ENCODE results near the gene NRXN3. TPM values are rescaled to one million over a fixed set of nuclear protein-coding genes. Genes with fewer than 3 reads are reported as not detected.

NRXN3 gene
- total RNA-seq, 1 experiment from 2014 or later: not detected

DNA sequence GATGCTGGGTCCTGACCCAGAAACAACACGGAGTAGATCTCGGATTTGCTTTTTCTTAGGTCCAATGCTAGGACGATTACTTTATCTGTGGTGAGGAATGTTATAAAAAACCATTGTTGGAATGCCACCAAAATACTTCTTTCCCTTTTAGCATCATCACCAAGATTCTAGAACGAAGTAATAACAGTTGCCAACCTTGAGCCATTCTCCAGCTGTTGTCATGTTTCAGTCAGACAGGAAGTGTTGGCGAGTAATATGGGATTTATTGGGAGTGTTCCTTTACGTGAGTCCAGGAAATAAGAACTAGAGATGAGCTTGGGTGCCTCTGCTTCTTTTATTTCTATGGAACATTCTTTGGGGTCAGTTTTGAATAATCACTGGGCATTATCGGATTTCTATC is 1148.2 kb downstream of the NRXN3 start:
- Mint-ChIP-seq H3K36me3 (ENCODE audit: insufficient read depth, unreplicated experiment) (no peaks in the 10 kb centered on the region), H3K27me3 (ENCODE audit: unreplicated experiment) (no peaks in the 10 kb centered on the region), H3K9me3 (ENCODE audit: low read depth, unreplicated experiment) (peaks cover 7% of the 10 kb centered on the region), H3K4me1 (ENCODE audit: low read depth, unreplicated experiment) (no peaks in the 10 kb centered on the region), H3K4me3 (ENCODE audit: low read depth, unreplicated experiment) (no peak overlapping the region), H3K27ac (ENCODE audit: unreplicated experiment) (no peak overlapping the region)
- TF ChIP-seq, protein P1, sequence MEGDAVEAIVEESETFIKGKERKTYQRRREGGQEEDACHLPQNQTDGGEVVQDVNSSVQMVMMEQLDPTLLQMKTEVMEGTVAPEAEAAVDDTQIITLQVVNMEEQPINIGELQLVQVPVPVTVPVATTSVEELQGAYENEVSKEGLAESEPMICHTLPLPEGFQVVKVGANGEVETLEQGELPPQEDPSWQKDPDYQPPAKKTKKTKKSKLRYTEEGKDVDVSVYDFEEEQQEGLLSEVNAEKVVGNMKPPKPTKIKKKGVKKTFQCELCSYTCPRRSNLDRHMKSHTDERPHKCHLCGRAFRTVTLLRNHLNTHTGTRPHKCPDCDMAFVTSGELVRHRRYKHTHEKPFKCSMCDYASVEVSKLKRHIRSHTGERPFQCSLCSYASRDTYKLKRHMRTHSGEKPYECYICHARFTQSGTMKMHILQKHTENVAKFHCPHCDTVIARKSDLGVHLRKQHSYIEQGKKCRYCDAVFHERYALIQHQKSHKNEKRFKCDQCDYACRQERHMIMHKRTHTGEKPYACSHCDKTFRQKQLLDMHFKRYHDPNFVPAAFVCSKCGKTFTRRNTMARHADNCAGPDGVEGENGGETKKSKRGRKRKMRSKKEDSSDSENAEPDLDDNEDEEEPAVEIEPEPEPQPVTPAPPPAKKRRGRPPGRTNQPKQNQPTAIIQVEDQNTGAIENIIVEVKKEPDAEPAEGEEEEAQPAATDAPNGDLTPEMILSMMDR (IDR thresholded peaks at IDR 0.05; ENCODE audit: unreplicated experiment): no peak
- BruUV-seq (replicated peaks): no TSS peak
- intact Hi-C loops (cut with micrococcal nuclease; ENCODE audit: unreplicated experiment): no loop called here
- DNase-seq: no peak
- CTCF ChIA-PET: no interaction called here

DNA sequence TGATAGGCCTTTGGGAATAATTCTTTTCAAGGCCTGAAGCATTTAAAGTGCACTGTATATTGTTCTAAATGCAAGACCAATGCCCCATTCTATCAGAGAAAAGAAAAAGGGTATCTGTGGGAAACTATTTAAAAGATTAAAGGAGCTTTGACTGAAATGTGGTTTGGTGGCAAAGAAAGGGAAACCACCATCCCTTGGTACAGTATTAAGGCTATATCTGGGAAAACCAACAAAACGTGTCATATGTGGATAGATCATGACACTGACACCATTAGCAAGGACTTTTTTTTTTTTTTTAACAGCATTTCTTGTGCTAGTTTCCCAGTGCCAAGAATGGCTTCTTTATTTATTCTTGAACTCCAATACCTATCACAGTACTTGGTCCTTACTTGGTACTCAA is 1150.4 kb downstream of the NRXN3 start:
- CTCF ChIA-PET: no interaction called here
- BruUV-seq (replicated peaks): no TSS peak
- H3K9me3 Mint-ChIP-seq (ENCODE audit: low read depth, unreplicated experiment): peaks cover 7% of the 10 kb centered on the region
- H3K36me3 Mint-ChIP-seq (ENCODE audit: insufficient read depth, unreplicated experiment): no peaks in the 10 kb centered on the region
- TF ChIP-seq, protein P1 (IDR thresholded peaks at IDR 0.05; ENCODE audit: unreplicated experiment): no peak
- H3K27ac Mint-ChIP-seq (ENCODE audit: unreplicated experiment): no peak overlapping the region
- no peaks in the 10 kb centered on the region for H3K27me3 Mint-ChIP-seq (ENCODE audit: unreplicated experiment)
- DNase-seq: no peak
- no peaks in the 10 kb centered on the region for H3K4me1 Mint-ChIP-seq (ENCODE audit: low read depth, unreplicated experiment)
- no peak overlapping the region for H3K4me3 Mint-ChIP-seq (ENCODE audit: low read depth, unreplicated experiment)
- intact Hi-C loops (cut with micrococcal nuclease; ENCODE audit: unreplicated experiment): no loop called here

DNA sequence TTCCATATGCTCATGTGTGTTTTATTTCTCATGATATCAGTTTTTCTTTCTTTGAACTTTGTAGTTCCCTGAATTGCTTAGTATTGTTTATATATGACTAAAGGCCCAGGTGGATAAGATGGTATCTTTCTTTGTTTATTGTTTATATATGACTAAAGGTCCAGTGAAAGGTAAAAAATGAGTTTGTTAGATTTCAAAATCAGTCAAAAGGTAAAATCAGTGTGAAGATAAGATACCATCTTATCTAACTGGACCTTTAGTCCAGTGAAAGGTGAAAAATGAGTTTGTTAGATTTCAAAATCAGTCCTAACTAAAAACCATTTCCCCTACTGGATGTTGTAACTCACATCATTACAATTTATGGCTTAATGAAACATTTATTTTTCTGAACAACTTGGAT is 1150.9 kb downstream of the NRXN3 start:
- TF ChIP-seq, protein P1 (IDR thresholded peaks at IDR 0.05; ENCODE audit: unreplicated experiment): no peak
- no TSS peak for BruUV-seq (replicated peaks)
- H3K4me1 Mint-ChIP-seq (ENCODE audit: low read depth, unreplicated experiment): no peaks in the 10 kb centered on the region
- intact Hi-C loops (cut with micrococcal nuclease; ENCODE audit: unreplicated experiment): no loop called here
- peaks cover 7% of the 10 kb centered on the region for H3K9me3 Mint-ChIP-seq (ENCODE audit: low read depth, unreplicated experiment)
- H3K4me3 Mint-ChIP-seq (ENCODE audit: low read depth, unreplicated experiment): no peak overlapping the region
- DNase-seq: no peak
- H3K36me3 Mint-ChIP-seq (ENCODE audit: insufficient read depth, unreplicated experiment): no peaks in the 10 kb centered on the region
- CTCF ChIA-PET: no interaction called here
- no peaks in the 10 kb centered on the region for H3K27me3 Mint-ChIP-seq (ENCODE audit: unreplicated experiment)
- H3K27ac Mint-ChIP-seq (ENCODE audit: unreplicated experiment): no peak overlapping the region

DNA sequence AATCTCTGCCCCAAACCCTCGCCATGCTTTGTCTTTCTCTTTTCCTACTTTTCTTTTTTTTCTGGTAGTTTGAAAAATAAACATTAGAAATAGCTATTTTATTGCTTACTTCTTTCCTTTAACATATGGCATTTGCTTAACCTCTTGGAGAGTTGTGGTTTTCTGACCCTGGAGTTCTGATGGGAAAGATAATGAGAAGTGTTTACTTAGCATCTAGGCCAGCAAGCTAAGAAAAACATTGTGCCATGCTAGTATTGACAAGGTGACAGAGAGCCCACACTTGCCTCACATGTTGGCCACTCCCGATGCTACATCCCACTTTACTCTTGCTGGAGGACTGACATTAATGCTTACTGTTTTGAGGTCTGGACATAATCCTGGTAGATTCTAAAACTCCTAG is 1154.9 kb downstream of the NRXN3 start:
- BruUV-seq (replicated peaks): no TSS peak
- Mint-ChIP-seq H3K27ac (ENCODE audit: unreplicated experiment) (no peak overlapping the region), H3K9me3 (ENCODE audit: low read depth, unreplicated experiment) (no peaks in the 10 kb centered on the region), H3K4me1 (ENCODE audit: low read depth, unreplicated experiment) (no peaks in the 10 kb centered on the region), H3K27me3 (ENCODE audit: unreplicated experiment) (no peaks in the 10 kb centered on the region), H3K36me3 (ENCODE audit: insufficient read depth, unreplicated experiment) (no peaks in the 10 kb centered on the region), H3K4me3 (ENCODE audit: low read depth, unreplicated experiment) (no peak overlapping the region)
- intact Hi-C loops (cut with micrococcal nuclease; ENCODE audit: unreplicated experiment): no loop called here
- TF ChIP-seq, protein P1 (IDR thresholded peaks at IDR 0.05; ENCODE audit: unreplicated experiment): no peak
- no peak for DNase-seq
- CTCF ChIA-PET: no interaction called here

DNA sequence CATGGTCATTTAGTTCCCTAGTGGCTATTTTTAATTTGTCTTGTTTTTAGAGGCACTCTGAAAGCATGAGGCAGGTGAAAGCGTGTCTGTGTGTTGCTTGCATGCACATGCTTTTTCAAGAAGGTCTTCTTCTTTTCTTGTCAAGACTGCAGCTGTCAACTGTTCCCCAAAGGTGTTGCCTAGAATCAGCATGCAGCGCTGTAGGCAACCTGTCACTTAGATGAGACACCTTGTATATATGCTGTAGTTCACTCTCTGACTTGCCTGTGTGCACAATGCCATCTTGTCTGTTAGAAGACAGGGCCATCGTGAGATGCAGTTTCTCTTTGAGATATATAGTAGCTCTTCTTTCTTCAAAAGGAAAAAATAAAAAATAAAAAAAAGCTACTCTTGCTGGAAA is 1155.4 kb downstream of the NRXN3 start:
- Mint-ChIP-seq H3K27ac (ENCODE audit: unreplicated experiment) (no peak overlapping the region), H3K9me3 (ENCODE audit: low read depth, unreplicated experiment) (no peaks in the 10 kb centered on the region), H3K27me3 (ENCODE audit: unreplicated experiment) (no peaks in the 10 kb centered on the region), H3K4me1 (ENCODE audit: low read depth, unreplicated experiment) (no peaks in the 10 kb centered on the region), H3K36me3 (ENCODE audit: insufficient read depth, unreplicated experiment) (no peaks in the 10 kb centered on the region), H3K4me3 (ENCODE audit: low read depth, unreplicated experiment) (no peak overlapping the region)
- TF ChIP-seq, protein P1 (IDR thresholded peaks at IDR 0.05; ENCODE audit: unreplicated experiment): no peak
- CTCF ChIA-PET: no interaction called here
- BruUV-seq (replicated peaks): no TSS peak
- intact Hi-C loops (cut with micrococcal nuclease; ENCODE audit: unreplicated experiment): no loop called here
- DNase-seq: no peak
